ENCODE measurements around the gene ORC3.

DNA sequence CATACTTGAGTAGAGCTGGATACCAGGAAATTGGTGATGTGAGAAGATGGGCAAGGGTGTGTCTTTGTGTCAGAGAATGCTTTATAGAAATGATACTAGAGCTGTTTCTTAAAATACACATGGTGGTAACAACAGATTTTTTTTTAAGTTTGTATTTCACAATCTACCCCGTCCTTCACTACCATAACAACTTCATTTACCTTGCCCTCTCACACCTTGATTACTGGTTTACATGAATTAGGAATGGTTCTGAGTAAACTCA, 45.5 kb upstream of the ORC3 start:
- TF ChIP-seq, protein P1, sequence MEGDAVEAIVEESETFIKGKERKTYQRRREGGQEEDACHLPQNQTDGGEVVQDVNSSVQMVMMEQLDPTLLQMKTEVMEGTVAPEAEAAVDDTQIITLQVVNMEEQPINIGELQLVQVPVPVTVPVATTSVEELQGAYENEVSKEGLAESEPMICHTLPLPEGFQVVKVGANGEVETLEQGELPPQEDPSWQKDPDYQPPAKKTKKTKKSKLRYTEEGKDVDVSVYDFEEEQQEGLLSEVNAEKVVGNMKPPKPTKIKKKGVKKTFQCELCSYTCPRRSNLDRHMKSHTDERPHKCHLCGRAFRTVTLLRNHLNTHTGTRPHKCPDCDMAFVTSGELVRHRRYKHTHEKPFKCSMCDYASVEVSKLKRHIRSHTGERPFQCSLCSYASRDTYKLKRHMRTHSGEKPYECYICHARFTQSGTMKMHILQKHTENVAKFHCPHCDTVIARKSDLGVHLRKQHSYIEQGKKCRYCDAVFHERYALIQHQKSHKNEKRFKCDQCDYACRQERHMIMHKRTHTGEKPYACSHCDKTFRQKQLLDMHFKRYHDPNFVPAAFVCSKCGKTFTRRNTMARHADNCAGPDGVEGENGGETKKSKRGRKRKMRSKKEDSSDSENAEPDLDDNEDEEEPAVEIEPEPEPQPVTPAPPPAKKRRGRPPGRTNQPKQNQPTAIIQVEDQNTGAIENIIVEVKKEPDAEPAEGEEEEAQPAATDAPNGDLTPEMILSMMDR (IDR thresholded peaks at IDR 0.05), result no peak
- no peak for TF ChIP-seq POLR2A (IDR thresholded peaks at IDR 0.05)
